ENCODE measurements around the gene ACAD10.

ACAD10 gene

DNA sequence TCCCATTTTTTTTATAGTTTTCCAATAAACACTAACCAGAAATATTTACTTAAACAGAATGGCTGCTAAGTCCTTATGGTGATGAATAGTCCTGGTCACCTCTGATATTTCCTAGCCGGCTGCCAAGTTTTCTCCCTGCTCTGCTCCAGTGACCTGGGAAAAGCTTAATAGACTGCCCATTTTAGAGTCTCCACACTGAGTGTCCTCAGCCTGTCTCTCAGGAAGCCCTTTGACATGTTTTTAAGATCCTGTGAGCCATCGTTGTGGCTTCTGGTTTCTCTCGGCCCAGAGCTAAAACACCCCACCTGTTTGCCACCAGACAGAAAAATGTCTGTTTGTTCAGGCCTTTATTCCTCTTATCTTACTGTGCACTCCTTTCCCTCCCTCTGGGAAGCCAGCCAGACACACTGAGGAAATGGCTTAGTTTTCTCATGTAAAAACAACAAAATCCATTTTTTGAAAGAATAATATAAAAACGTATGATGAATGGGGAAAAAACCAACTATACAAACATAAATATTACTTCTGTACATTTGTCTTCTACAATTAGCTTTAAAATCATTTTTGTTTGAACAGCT lies 55.5 kb downstream of the ACAD10 start:
- in situ Hi-C loops (cut with HindIII; ENCODE audit: low pct_unique_long_range_greater_than_20kb, low sequenced_read_pairs): no loop called here
- no peak for DNase-seq (ENCODE audit: low read depth in 1 of 2, low spot score in 1 of 2)
- no peak for TF ChIP-seq JUND (IDR thresholded peaks at IDR 0.05; ENCODE audit: low read depth)

GRCh38 chr12:111745211-111745610 lies 59.4 kb downstream of the ACAD10 start:
- in situ Hi-C loops (cut with HindIII; ENCODE audit: low pct_unique_long_range_greater_than_20kb, low sequenced_read_pairs): no loop called here
- DNase-seq (ENCODE audit: low read depth in 1 of 2, low spot score in 1 of 2): no peak
- no peak for TF ChIP-seq JUND (IDR thresholded peaks at IDR 0.05; ENCODE audit: low read depth)

DNA sequence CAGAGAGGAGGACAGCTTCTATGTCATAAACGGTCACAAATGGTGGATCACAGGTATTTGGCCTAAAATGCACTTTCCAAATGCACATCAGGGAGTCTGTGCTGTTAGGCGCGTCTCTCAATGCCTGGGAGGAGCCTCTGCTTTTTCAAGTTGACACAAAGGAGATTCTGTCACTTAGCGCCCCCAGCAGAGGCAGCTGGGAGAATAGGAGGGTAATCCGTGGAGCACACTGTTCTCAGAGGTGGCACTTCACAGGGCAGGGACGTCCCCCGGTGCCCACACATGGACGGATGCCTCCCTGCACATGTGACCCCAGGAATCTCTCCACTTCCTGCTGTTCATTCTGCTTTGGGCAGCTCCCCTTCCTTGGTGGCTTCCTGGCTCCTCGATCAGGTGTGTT lies 61.5 kb downstream of the ACAD10 start:
- in situ Hi-C loops (cut with HindIII; ENCODE audit: low pct_unique_long_range_greater_than_20kb, low sequenced_read_pairs): no loop called here
- DNase-seq (ENCODE audit: low read depth in 1 of 2, low spot score in 1 of 2): no peak
- no peak for TF ChIP-seq JUND (IDR thresholded peaks at IDR 0.05; ENCODE audit: low read depth)

- TF ChIP-seq JUND (IDR thresholded peaks at IDR 0.05; ENCODE audit: low read depth): no peak
- in situ Hi-C loops (cut with HindIII; ENCODE audit: low pct_unique_long_range_greater_than_20kb, low sequenced_read_pairs): no loop called here
- no peak for DNase-seq (ENCODE audit: low read depth in 1 of 2, low spot score in 1 of 2)
Measured at GRCh38 chr12:111748151-111748672, 62.4 kb downstream of the ACAD10 start.

GRCh38 chr12:111748867-111749266 lies 63.0 kb downstream of the ACAD10 start:
- TF ChIP-seq JUND (IDR thresholded peaks at IDR 0.05; ENCODE audit: low read depth): no peak
- in situ Hi-C loops (cut with HindIII; ENCODE audit: low pct_unique_long_range_greater_than_20kb, low sequenced_read_pairs): no loop called here
- no peak for DNase-seq (ENCODE audit: low read depth in 1 of 2, low spot score in 1 of 2)

- DNase-seq (ENCODE audit: low read depth in 1 of 2, low spot score in 1 of 2): no peak
- no peak for TF ChIP-seq JUND (IDR thresholded peaks at IDR 0.05; ENCODE audit: low read depth)
- in situ Hi-C loops (cut with HindIII; ENCODE audit: low pct_unique_long_range_greater_than_20kb, low sequenced_read_pairs): no loop called here
Measured at GRCh38 chr12:111749391-111749790, 63.5 kb downstream of the ACAD10 start.

- DNase-seq (ENCODE audit: low read depth in 1 of 2, low spot score in 1 of 2): peak; percentile 79 to 93
- TF ChIP-seq JUND (IDR thresholded peaks at IDR 0.05; ENCODE audit: low read depth): no peak
- in situ Hi-C loops (cut with HindIII; ENCODE audit: low pct_unique_long_range_greater_than_20kb, low sequenced_read_pairs): no loop called here
Measured at GRCh38 chr12:111753144-111753881, 67.5 kb downstream of the ACAD10 start.

DNA sequence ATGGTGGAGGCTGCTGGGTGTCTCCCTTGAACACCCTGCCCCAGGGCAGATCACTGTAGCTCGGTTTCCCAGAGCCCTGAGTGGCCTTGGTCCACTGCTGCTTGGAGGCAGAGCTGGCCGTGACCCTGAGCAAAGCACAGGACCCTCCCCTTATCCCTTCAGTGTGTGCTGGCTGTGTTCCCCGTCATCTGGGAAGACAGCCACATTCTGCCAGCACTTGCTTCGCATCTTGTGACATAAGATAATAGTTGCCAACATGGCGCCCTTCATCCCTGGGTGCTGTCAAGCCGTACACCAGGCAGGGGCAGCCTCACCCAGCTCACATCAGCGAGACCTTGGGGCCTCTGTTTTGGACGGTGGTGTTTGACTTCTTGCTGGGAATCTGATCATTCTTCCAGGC lies 68.8 kb downstream of the ACAD10 start:
- TF ChIP-seq JUND (IDR thresholded peaks at IDR 0.05; ENCODE audit: low read depth): no peak
- DNase-seq (ENCODE audit: low read depth in 1 of 2, low spot score in 1 of 2): peak in 1 of 2 experiments; percentile 24
- in situ Hi-C loops (cut with HindIII; ENCODE audit: low pct_unique_long_range_greater_than_20kb, low sequenced_read_pairs): no loop called here

DNA sequence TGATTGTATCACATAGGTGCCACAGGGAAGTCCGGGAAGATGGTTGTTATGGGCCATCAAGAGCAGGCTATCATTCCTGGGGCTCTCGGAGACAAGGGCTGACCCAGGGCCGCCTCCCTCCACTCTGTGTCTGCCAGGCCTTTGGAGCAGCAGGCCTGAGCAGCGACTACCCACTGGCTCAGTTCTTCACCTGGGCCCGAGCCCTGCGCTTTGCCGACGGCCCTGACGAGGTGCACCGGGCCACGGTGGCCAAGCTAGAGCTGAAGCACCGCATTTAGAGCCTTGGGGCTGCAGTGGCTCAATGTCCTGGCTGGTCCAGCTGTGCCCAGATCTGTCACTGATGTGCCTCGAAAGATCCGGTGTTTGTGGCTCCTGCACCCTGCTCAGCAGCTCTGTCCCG lies 70.3 kb downstream of the ACAD10 start:
- DNase-seq (ENCODE audit: low read depth in 1 of 2, low spot score in 1 of 2): no peak
- TF ChIP-seq JUND (IDR thresholded peaks at IDR 0.05; ENCODE audit: low read depth): no peak
- in situ Hi-C loops (cut with HindIII; ENCODE audit: low pct_unique_long_range_greater_than_20kb, low sequenced_read_pairs): no loop called here

DNA sequence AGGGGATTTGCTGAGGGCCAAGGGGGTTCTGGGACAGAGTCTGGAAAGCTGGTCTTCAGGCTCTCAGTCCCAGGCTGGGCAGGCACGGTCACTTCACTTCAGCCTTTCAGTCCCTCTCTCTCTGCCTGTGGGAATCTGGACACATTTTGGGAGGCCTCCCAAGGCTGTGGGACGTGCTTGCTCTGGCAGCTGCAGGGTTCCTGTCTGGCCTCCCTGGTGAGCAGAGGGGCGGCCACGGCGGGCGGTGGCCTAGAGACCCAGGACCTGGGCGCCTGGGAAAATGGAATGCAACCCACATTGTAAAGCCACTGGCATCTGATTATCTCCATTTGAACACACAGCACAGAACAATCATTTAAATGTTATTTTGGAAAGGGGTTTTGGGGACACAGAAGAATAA lies 70.8 kb downstream of the ACAD10 start:
- DNase-seq (ENCODE audit: low read depth in 1 of 2, low spot score in 1 of 2): no peak
- in situ Hi-C loops (cut with HindIII; ENCODE audit: low pct_unique_long_range_greater_than_20kb, low sequenced_read_pairs): no loop called here
- no peak for TF ChIP-seq JUND (IDR thresholded peaks at IDR 0.05; ENCODE audit: low read depth)

- in situ Hi-C loops (cut with HindIII; ENCODE audit: low pct_unique_long_range_greater_than_20kb, low sequenced_read_pairs): no loop called here
- peak in 1 of 2 experiments; percentile 70 for DNase-seq (ENCODE audit: low read depth in 1 of 2, low spot score in 1 of 2)
- no peak for TF ChIP-seq JUND (IDR thresholded peaks at IDR 0.05; ENCODE audit: low read depth)
Measured at GRCh38 chr12:111757361-111758119, 71.7 kb downstream of the ACAD10 start.

- in situ Hi-C loops (cut with HindIII; ENCODE audit: low pct_unique_long_range_greater_than_20kb, low sequenced_read_pairs): no loop called here
- DNase-seq (ENCODE audit: low read depth in 1 of 2, low spot score in 1 of 2): peak; percentile 46 to 91
Measured at GRCh38 chr12:111758120-111758561, 72.3 kb downstream of the ACAD10 start.

DNA sequence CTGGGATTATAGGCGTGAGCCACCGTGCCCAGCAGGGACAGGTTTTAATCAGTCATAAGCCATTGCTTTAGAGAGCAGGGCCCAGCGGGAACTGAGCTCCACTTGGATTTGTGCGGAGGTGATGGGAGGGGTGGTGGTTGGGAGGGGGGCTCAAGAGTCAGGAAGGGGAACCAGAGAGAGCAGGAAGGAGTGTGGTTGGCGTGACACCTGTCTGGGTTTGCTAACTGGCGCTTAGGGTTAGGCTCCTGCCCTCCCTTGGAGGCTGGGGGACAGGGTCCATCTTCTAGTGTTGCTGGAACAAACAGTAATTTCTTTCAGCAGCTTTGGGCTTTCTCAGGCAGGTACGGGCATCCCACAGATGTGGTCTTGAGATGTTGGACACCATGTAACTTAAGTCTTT lies 73.4 kb downstream of the ACAD10 start:
- in situ Hi-C loops (cut with HindIII; ENCODE audit: low pct_unique_long_range_greater_than_20kb, low sequenced_read_pairs): no loop called here
- no peak for DNase-seq (ENCODE audit: low read depth in 1 of 2, low spot score in 1 of 2)
- no peak for TF ChIP-seq JUND (IDR thresholded peaks at IDR 0.05; ENCODE audit: low read depth)

More at GRCh38 chr12:111758120-111758561, 72.3 kb downstream of the ACAD10 start:
- TF ChIP-seq JUND (IDR thresholded peaks at IDR 0.05; ENCODE audit: low read depth): no peak

All from T47D (cell line).